Measurements from ENCODE around the gene KLHL21. TPM values are rescaled to one million over a fixed set of nuclear protein-coding genes. Genes with fewer than 3 reads are reported as not detected.

Gene KLHL21
- total RNA-seq, 1 experiment from 2014 or later = 35.9 TPM

DNA sequence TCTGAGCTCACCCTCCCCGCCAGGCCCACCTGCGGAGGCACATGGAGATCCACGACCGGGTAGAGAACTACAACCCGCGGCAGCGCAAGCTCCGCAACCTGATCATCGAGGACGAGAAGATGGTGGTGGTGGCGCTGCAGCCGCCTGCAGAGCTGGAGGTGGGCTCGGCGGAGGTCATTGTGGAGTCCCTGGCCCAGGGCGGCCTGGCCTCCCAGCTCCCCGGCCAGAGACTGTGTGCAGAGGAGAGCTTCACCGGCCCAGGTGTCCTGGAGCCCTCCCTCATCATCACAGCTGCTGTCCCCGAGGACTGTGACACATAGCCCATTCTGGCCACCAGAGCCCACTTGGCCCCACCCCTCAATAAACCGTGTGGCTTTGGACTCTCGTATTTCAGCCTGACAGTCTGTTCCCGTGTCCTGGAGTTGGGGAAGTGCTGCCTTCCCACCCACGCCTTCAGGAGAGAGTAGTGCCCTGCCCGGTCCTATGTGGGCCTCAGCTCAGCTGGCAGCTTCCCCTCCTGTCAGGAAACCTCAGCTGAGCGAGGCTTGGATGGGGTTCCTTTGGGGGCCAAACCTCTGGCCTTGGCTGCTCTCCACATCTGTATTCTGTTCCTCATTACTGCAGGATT, 13.7 kb downstream of the KLHL21 start:
- no TSS peak for BruUV-seq (replicated peaks)
- TF ChIP-seq, protein P1, sequence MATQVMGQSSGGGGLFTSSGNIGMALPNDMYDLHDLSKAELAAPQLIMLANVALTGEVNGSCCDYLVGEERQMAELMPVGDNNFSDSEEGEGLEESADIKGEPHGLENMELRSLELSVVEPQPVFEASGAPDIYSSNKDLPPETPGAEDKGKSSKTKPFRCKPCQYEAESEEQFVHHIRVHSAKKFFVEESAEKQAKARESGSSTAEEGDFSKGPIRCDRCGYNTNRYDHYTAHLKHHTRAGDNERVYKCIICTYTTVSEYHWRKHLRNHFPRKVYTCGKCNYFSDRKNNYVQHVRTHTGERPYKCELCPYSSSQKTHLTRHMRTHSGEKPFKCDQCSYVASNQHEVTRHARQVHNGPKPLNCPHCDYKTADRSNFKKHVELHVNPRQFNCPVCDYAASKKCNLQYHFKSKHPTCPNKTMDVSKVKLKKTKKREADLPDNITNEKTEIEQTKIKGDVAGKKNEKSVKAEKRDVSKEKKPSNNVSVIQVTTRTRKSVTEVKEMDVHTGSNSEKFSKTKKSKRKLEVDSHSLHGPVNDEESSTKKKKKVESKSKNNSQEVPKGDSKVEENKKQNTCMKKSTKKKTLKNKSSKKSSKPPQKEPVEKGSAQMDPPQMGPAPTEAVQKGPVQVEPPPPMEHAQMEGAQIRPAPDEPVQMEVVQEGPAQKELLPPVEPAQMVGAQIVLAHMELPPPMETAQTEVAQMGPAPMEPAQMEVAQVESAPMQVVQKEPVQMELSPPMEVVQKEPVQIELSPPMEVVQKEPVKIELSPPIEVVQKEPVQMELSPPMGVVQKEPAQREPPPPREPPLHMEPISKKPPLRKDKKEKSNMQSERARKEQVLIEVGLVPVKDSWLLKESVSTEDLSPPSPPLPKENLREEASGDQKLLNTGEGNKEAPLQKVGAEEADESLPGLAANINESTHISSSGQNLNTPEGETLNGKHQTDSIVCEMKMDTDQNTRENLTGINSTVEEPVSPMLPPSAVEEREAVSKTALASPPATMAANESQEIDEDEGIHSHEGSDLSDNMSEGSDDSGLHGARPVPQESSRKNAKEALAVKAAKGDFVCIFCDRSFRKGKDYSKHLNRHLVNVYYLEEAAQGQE (IDR thresholded peaks at IDR 0.05; ENCODE audit: insufficient read depth in 1 of 2, low read depth in 2 of 2, low read length in 1 of 2) = no peak
- TF ChIP-seq SIN3A (IDR thresholded peaks at IDR 0.05; ENCODE audit: borderline replicate concordance, insufficient read depth, low read depth, low read length) (no peak), POLR2AphosphoS5 (IDR thresholded peaks at IDR 0.05; ENCODE audit: low read depth, low read length) (no peak; the same call in 1 of the 2 replicates), TCF7L2 (IDR thresholded peaks at IDR 0.05; ENCODE audit: low read depth, low read length) (no peak)
- TF ChIP-seq, protein P2, sequence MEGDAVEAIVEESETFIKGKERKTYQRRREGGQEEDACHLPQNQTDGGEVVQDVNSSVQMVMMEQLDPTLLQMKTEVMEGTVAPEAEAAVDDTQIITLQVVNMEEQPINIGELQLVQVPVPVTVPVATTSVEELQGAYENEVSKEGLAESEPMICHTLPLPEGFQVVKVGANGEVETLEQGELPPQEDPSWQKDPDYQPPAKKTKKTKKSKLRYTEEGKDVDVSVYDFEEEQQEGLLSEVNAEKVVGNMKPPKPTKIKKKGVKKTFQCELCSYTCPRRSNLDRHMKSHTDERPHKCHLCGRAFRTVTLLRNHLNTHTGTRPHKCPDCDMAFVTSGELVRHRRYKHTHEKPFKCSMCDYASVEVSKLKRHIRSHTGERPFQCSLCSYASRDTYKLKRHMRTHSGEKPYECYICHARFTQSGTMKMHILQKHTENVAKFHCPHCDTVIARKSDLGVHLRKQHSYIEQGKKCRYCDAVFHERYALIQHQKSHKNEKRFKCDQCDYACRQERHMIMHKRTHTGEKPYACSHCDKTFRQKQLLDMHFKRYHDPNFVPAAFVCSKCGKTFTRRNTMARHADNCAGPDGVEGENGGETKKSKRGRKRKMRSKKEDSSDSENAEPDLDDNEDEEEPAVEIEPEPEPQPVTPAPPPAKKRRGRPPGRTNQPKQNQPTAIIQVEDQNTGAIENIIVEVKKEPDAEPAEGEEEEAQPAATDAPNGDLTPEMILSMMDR (IDR thresholded peaks at IDR 0.05) = no peak
- H3K36me3 ChIP-seq (ENCODE audit: control insufficient read depth, insufficient read depth, low read length) = peaks cover 2% of the 10 kb centered on the region; the same call in 1 of the 2 replicates
- no peak for DNase-seq (ENCODE audit: low read depth, low spot score)
- no peaks in the 10 kb centered on the region for H3K27me3 ChIP-seq (ENCODE audit: control insufficient read depth, insufficient read depth, low read length)
- H3K4me1 ChIP-seq (ENCODE audit: control insufficient read depth, insufficient read depth, low read length) = no peaks in the 10 kb centered on the region
- ChIA-PET POLR2A (interaction anchor here (0.7 kb wide), 1 partner anchor 34 kb away, joined by 3 read pairs; the partner anchor contains the start of gene TAS1R1), CTCF (no interaction called here)
- H3K27ac ChIP-seq (ENCODE audit: low read length) = no peak overlapping the region
- H3K4me3 ChIP-seq (ENCODE audit: low read depth in 2 of 2, low read length in 2 of 2) = no peak overlapping the region
- no peaks in the 10 kb centered on the region for H3K9me3 ChIP-seq (ENCODE audit: control insufficient read depth, insufficient read depth, low read depth, low read length)
- peak; percentile 5; the same call in 1 of the 2 replicates for ATAC-seq
- intact Hi-C loops (cut with micrococcal nuclease; ENCODE audit: unreplicated experiment) (no loop called here), in situ Hi-C loops (cut with HindIII; ENCODE audit: low pct_unique_long_range_greater_than_20kb, low sequenced_read_pairs) (no loop called here)

DNA sequence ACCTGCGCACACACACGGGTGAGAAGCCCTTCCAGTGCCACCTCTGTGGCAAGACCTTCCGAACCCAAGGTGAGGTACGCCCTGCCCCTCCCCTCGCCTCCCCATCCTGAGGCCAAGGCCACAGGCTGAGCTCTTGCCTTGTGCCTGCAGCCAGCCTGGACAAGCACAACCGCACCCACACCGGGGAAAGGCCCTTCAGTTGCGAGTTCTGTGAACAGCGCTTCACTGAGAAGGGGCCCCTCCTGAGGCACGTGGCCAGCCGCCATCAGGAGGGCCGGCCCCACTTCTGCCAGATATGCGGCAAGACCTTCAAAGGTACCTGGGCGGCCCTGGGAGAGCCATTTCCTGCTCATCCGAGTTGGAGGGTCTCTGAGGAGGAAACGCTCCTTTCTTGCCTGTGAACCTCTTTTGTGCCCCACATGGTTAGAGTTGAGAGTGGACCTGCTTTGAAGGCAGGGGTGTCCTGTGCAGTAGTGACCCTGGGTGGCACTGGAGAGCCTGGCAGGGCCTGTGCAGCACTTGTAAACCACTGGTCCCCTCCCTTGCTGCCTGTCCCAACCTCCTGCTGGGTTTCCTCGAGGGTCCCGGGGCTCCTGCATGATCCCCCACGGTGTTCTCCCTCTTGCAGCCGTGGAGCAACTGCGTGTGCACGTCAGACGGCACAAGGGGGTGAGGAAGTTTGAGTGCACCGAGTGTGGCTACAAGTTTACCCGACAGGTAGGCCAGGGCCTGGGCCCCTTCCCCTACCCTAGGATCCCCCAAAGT, 14.4 kb downstream of the KLHL21 start:
- peaks cover 2% of the 10 kb centered on the region; the same call in 1 of the 2 replicates for H3K36me3 ChIP-seq (ENCODE audit: control insufficient read depth, insufficient read depth, low read length)
- ChIA-PET POLR2A (interaction anchor here (0.7 kb wide), 1 partner anchor 33 kb away, joined by 3 read pairs; the partner anchor contains the start of gene TAS1R1), CTCF (no interaction called here)
- intact Hi-C loops (cut with micrococcal nuclease; ENCODE audit: unreplicated experiment) (no loop called here), in situ Hi-C loops (cut with HindIII; ENCODE audit: low pct_unique_long_range_greater_than_20kb, low sequenced_read_pairs) (no loop called here)
- ATAC-seq (no peak), DNase-seq (ENCODE audit: low read depth, low spot score) (no peak)
- no TSS peak for BruUV-seq (replicated peaks)
- H3K9me3 ChIP-seq (ENCODE audit: control insufficient read depth, insufficient read depth, low read depth, low read length) = no peaks in the 10 kb centered on the region
- no peaks in the 10 kb centered on the region for H3K27me3 ChIP-seq (ENCODE audit: control insufficient read depth, insufficient read depth, low read length)
- H3K4me3 ChIP-seq (ENCODE audit: low read depth in 2 of 2, low read length in 2 of 2) = no peak overlapping the region
- TF ChIP-seq POLR2AphosphoS5 (IDR thresholded peaks at IDR 0.05; ENCODE audit: low read depth, low read length) (no peak; the same call in 1 of the 2 replicates), TCF7L2 (IDR thresholded peaks at IDR 0.05; ENCODE audit: low read depth, low read length) (no peak), SIN3A (IDR thresholded peaks at IDR 0.05; ENCODE audit: borderline replicate concordance, insufficient read depth, low read depth, low read length) (no peak)
- TF ChIP-seq, protein P2 (IDR thresholded peaks at IDR 0.05) = no peak
- TF ChIP-seq, protein P1 (IDR thresholded peaks at IDR 0.05; ENCODE audit: insufficient read depth in 1 of 2, low read depth in 2 of 2, low read length in 1 of 2) = no peak
- no peak overlapping the region for H3K27ac ChIP-seq (ENCODE audit: low read length)
- no peaks in the 10 kb centered on the region for H3K4me1 ChIP-seq (ENCODE audit: control insufficient read depth, insufficient read depth, low read length)

All from Panc1 (cell line).